ENCODE data around the gene IFI27L2. TPM values are rescaled to one million over a fixed set of nuclear protein-coding genes. Genes with fewer than 3 reads are reported as not detected.

The IFI27L2 gene
- total and polyA plus RNA-seq, 12 donors: 51.3 to 499 (median 120) TPM

Other genes starting within 250 kb of the IFI27L2 start
- gene FAM181A, start 202.3 kb downstream of the IFI27L2 start, total RNA-seq: not detected
- not detected for gene FAM181A, start 202.3 kb downstream of the IFI27L2 start, polyA plus RNA-seq
- 1 to 10 TPM in 2 of 9 donors, under 1 TPM in 6, not detected in 1; 0.19 to 5.9 (median 0.57) TPM for gene ASB2, start 153.0 kb downstream of the IFI27L2 start, total RNA-seq
- gene ASB2, start 153.0 kb downstream of the IFI27L2 start, polyA plus RNA-seq: 1 to 10 TPM in 2 of 3 donors, under 1 TPM in 1; 0.44 to 3.5 (median 2.2) TPM
- not detected for gene CCDC197, start 132.3 kb downstream of the IFI27L2 start, total RNA-seq
- gene CCDC197, start 132.3 kb downstream of the IFI27L2 start, polyA plus RNA-seq: not detected
- gene OTUB2, start 103.3 kb downstream of the IFI27L2 start, total RNA-seq: 10 to 100 TPM in 1 of 9 donors, 1 to 10 TPM in 6, under 1 TPM in 2; 0.17 to 10.7 (median 1.6) TPM
- gene OTUB2, start 103.3 kb downstream of the IFI27L2 start, polyA plus RNA-seq: 1 to 10 TPM in 1 of 3 donors, under 1 TPM in 2; 0.47 to 2.0 (median 0.48) TPM
- 100 to 1,000 TPM; 221 to 423 (median 359) TPM for gene DDX24, start 48.4 kb downstream of the IFI27L2 start, total RNA-seq
- 100 to 1,000 TPM; 226 to 616 (median 296) TPM for gene DDX24, start 48.4 kb downstream of the IFI27L2 start, polyA plus RNA-seq
- gene IFI27L1, start 48.3 kb downstream of the IFI27L2 start, total RNA-seq: 100 to 1,000 TPM in 2 of 9 donors, 10 to 100 TPM in 7; 54.3 to 233 (median 67.6) TPM
- 100 to 1,000 TPM in 2 of 3 donors, 10 to 100 TPM in 1; 39.7 to 177 (median 101) TPM for gene IFI27L1, start 48.3 kb downstream of the IFI27L2 start, polyA plus RNA-seq
- gene IFI27, start 18.9 kb downstream of the IFI27L2 start, total RNA-seq: 100 to 1,000 TPM in 8 of 9 donors, 10 to 100 TPM in 1; 15.9 to 685 (median 385) TPM
- 1,000 to 10,000 TPM in 1 of 3 donors, 100 to 1,000 TPM in 2; 177 to 1,446 (median 256) TPM for gene IFI27, start 18.9 kb downstream of the IFI27L2 start, polyA plus RNA-seq
- gene PPP4R4, start 44.7 kb upstream of the IFI27L2 start, total RNA-seq: 1 to 10 TPM in 3 of 9 donors, under 1 TPM in 6; 0.24 to 6.2 (median 0.57) TPM
- gene PPP4R4, start 44.7 kb upstream of the IFI27L2 start, polyA plus RNA-seq: under 1 TPM; 0.08 to 0.55 (median 0.30) TPM
- gene SERPINA10, start 163.7 kb upstream of the IFI27L2 start, total RNA-seq: not detected
- gene SERPINA10, start 163.7 kb upstream of the IFI27L2 start, polyA plus RNA-seq: under 1 TPM in 1 of 3 donors, not detected in 2; 0.13 TPM
- gene SERPINA6, start 193.7 kb upstream of the IFI27L2 start, total RNA-seq: not detected
- under 1 TPM in 1 of 3 donors, not detected in 2; 0.09 TPM for gene SERPINA6, start 193.7 kb upstream of the IFI27L2 start, polyA plus RNA-seq
- gene SERPINA2, start 237.1 kb upstream of the IFI27L2 start, total RNA-seq: not detected
- not detected for gene SERPINA2, start 237.1 kb upstream of the IFI27L2 start, polyA plus RNA-seq

Data from adrenal gland (tissue), 12 donors.